HEK293 (cell line): Measurements from ENCODE around the gene AK8.

Experiments used
- YY1 ChIP-seq: fragments of 450-650 bp; formaldehyde crosslinking; IDR thresholded peaks from 2 replicates; pipeline ENCODE4 v1.5.1; 2018; ENCODE audit warnings: missing biosample characterization, missing genetic modification characterization
- TF ChIP-seq, protein P1 (sequence below): fragments of 450-650 bp; formaldehyde crosslinking; IDR thresholded peaks from 2 replicates; pipeline ENCODE4 v1.5.1; 2016; ENCODE audit warnings: missing biosample characterization, missing genetic modification characterization
- TF ChIP-seq, protein P2 (sequence below): fragments of 450-650 bp; formaldehyde crosslinking; IDR thresholded peaks from 2 replicates; pipeline ENCODE4 v1.5.1; 2016; ENCODE audit warnings: missing biosample characterization, missing genetic modification characterization
- TF ChIP-seq, protein P3 (sequence below): IDR thresholded peaks from 2 replicates; pipeline ENCODE4 v1.6.1; 2011; ENCODE audit warnings: mild to moderate bottlenecking, low read depth, low read length, borderline replicate concordance

DNA sequence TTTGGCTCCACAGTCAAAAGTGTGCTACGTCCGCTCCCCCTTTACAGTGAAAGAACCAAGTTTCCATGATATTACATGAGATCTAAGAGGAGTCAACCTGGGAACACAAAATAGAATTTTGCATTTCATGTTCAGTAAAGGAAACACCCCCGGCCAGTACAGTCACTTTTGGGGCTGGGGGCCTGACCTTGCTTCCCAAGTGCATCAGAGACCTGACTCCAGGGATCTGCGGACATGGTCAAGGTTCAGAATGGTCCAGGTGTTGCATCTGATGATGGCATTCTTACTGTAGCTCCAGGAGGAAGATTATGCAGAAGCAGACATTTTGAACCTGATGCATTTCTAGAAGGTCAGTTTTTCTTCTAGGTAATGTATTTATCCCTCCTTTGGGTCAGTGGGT is 39.8 kb downstream of the AK8 start:
- TF ChIP-seq, protein P1, sequence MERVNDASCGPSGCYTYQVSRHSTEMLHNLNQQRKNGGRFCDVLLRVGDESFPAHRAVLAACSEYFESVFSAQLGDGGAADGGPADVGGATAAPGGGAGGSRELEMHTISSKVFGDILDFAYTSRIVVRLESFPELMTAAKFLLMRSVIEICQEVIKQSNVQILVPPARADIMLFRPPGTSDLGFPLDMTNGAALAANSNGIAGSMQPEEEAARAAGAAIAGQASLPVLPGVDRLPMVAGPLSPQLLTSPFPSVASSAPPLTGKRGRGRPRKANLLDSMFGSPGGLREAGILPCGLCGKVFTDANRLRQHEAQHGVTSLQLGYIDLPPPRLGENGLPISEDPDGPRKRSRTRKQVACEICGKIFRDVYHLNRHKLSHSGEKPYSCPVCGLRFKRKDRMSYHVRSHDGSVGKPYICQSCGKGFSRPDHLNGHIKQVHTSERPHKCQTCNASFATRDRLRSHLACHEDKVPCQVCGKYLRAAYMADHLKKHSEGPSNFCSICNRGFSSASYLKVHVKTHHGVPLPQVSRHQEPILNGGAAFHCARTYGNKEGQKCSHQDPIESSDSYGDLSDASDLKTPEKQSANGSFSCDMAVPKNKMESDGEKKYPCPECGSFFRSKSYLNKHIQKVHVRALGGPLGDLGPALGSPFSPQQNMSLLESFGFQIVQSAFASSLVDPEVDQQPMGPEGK = no peak
- TF ChIP-seq, protein P2, sequence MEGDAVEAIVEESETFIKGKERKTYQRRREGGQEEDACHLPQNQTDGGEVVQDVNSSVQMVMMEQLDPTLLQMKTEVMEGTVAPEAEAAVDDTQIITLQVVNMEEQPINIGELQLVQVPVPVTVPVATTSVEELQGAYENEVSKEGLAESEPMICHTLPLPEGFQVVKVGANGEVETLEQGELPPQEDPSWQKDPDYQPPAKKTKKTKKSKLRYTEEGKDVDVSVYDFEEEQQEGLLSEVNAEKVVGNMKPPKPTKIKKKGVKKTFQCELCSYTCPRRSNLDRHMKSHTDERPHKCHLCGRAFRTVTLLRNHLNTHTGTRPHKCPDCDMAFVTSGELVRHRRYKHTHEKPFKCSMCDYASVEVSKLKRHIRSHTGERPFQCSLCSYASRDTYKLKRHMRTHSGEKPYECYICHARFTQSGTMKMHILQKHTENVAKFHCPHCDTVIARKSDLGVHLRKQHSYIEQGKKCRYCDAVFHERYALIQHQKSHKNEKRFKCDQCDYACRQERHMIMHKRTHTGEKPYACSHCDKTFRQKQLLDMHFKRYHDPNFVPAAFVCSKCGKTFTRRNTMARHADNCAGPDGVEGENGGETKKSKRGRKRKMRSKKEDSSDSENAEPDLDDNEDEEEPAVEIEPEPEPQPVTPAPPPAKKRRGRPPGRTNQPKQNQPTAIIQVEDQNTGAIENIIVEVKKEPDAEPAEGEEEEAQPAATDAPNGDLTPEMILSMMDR = no peak
- no peak for TF ChIP-seq YY1
- TF ChIP-seq, protein P3, sequence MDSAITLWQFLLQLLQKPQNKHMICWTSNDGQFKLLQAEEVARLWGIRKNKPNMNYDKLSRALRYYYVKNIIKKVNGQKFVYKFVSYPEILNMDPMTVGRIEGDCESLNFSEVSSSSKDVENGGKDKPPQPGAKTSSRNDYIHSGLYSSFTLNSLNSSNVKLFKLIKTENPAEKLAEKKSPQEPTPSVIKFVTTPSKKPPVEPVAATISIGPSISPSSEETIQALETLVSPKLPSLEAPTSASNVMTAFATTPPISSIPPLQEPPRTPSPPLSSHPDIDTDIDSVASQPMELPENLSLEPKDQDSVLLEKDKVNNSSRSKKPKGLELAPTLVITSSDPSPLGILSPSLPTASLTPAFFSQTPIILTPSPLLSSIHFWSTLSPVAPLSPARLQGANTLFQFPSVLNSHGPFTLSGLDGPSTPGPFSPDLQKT = no peak
